Smooth muscle cell (in vitro differentiated cells): ENCODE results near the gene OR13C9. TPM values are rescaled to one million over a fixed set of nuclear protein-coding genes. Genes with fewer than 3 reads are reported as not detected.

Experiments
- DNase-seq: peaks from one replicate; lab custom pipeline; 2025; ENCODE audit not compliant: unreplicated experiment; lab: John Stamatoyannopoulos, UW
- H2AFZ ChIP-seq: fragments of 200-600 bp; sonication (generic); 2 replicates; pipeline ENCODE4 v1.6.0; 2016; ENCODE audit warnings: antibody characterized with exemption, low read depth, mild to moderate bottlenecking
- H3F3A ChIP-seq: fragments of 200-600 bp; sonication (generic); 2 replicates; pipeline ENCODE4 v1.6.0; 2017; ENCODE audit warnings: antibody characterized with exemption, low read depth
- H3K27ac ChIP-seq: fragments of 200-600 bp; sonication (generic); 2 replicates; pipeline ENCODE4 v1.5.1; 2016; ENCODE audit warnings: low read depth, mild to moderate bottlenecking
- H3K27me3 ChIP-seq: fragments of 200-600 bp; sonication (generic); 2 replicates; pipeline ENCODE4 v1.6.1; 2016; ENCODE audit warnings: low read depth, mild to moderate bottlenecking
- H3K36me3 ChIP-seq: fragments of 200-600 bp; sonication (generic); 2 replicates; pipeline ENCODE4 v1.5.1; 2016; ENCODE audit warnings: low read depth
- H3K4me1 ChIP-seq: fragments of 200-600 bp; sonication (generic); 2 replicates; pipeline ENCODE4 v1.5.1; 2016; ENCODE audit warnings: low read depth
- H3K4me2 ChIP-seq: fragments of 200-600 bp; sonication (generic); 2 replicates; pipeline ENCODE4 v1.6.0; 2016; ENCODE audit warnings: mild to moderate bottlenecking
- H3K4me3 ChIP-seq: fragments of 200-600 bp; sonication (generic); 2 replicates; pipeline ENCODE4 v1.5.1; 2016; ENCODE audit warnings: mild to moderate bottlenecking
- H3K79me2 ChIP-seq: fragments of 200-600 bp; sonication (generic); 2 replicates; pipeline ENCODE4 v1.6.0; 2016; ENCODE audit warnings: low read depth, mild to moderate bottlenecking
- H3K9ac ChIP-seq: fragments of 200-600 bp; sonication (generic); 2 replicates; pipeline ENCODE4 v1.6.0; 2016; ENCODE audit warnings: low read depth
- H3K9me3 ChIP-seq: fragments of 200-600 bp; sonication (generic); replicated peaks from 2 replicates; pipeline ENCODE4 v1.5.1; 2016; ENCODE audit warnings: low read depth
- H4K20me1 ChIP-seq: fragments of 200-600 bp; sonication (generic); 2 replicates; pipeline ENCODE4 v1.6.0; 2016; ENCODE audit warnings: low read depth
- whole genome bisulfite sequencing: methylation state at CpG from one replicate; pipeline ENCODE4 v1.1.7; 2016; ENCODE audit warnings: low lambda C conversion rate; 5-methylcytosine and 5-hydroxymethylcytosine counted together
- polyA plus RNA-seq: library from polyadenylated mRNA; unstranded; fragments of >200 nt; fragmentation: Nextera tagmentation; extraction: Ambion mirVana; gene quantifications from 2 replicates; pipeline ENCODE4 v1.2.1, GENCODE V29; 2016
- total RNA-seq: library from RNA; depleted of rRNA; stranded (reverse); fragments of >200 nt; gene quantifications from 2 replicates; pipeline ENCODE4 v1.2.3, GENCODE V29; 2014
- TF ChIP-seq, protein P1 (sequence below): fragments of 200-600 bp; sonication (generic); IDR thresholded peaks from 2 replicates; pipeline ENCODE4 v1.5.1; 2017; ENCODE audit warnings: borderline replicate concordance, mild to moderate bottlenecking, antibody characterized with exemption; ENCODE audit not compliant: insufficient read depth, poor library complexity, severe bottlenecking

The OR13C9 gene
- total and polyA plus RNA-seq, 2 experiments from 2014 or later = not detected

DNA sequence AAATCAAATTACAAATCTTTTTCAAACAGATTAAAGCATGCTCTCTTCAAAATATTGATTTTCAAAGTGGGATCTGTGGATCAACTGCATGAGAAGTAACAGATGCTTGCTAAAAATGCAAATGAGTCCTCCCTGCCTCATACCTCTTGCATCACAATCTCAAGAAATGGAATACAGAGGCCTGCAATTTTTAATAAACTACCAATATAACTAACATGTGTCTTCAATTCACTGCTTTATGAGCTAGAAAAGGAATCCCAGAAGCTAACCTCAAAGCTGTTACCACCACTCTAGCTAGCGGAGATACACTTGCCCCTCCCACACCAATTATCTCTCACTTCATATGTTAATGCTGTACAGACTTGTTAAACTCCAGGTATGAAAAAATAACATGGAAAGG is 28.4 kb downstream of the OR13C9 start:
- no peak overlapping the region for H2AFZ ChIP-seq
- H3K27me3 ChIP-seq = no peaks in the 10 kb centered on the region
- no peaks in the 10 kb centered on the region for H4K20me1 ChIP-seq
- no peak for DNase-seq
- no peaks in the 10 kb centered on the region for H3K36me3 ChIP-seq
- no peak overlapping the region for H3K9ac ChIP-seq
- H3K4me2 ChIP-seq = no peak overlapping the region
- H3K27ac ChIP-seq = no peak overlapping the region
- H3K4me3 ChIP-seq = no peak overlapping the region
- H3K9me3 ChIP-seq = no peaks in the 10 kb centered on the region
- H3K4me1 ChIP-seq = no peaks in the 10 kb centered on the region
- H3F3A ChIP-seq = no peaks in the 10 kb centered on the region
- 73% methylated on average over 1 of the region's 1 CpG for WGBS
- TF ChIP-seq, protein P1, sequence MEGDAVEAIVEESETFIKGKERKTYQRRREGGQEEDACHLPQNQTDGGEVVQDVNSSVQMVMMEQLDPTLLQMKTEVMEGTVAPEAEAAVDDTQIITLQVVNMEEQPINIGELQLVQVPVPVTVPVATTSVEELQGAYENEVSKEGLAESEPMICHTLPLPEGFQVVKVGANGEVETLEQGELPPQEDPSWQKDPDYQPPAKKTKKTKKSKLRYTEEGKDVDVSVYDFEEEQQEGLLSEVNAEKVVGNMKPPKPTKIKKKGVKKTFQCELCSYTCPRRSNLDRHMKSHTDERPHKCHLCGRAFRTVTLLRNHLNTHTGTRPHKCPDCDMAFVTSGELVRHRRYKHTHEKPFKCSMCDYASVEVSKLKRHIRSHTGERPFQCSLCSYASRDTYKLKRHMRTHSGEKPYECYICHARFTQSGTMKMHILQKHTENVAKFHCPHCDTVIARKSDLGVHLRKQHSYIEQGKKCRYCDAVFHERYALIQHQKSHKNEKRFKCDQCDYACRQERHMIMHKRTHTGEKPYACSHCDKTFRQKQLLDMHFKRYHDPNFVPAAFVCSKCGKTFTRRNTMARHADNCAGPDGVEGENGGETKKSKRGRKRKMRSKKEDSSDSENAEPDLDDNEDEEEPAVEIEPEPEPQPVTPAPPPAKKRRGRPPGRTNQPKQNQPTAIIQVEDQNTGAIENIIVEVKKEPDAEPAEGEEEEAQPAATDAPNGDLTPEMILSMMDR = no peak
- H3K79me2 ChIP-seq = no peaks in the 10 kb centered on the region

- no peaks in the 10 kb centered on the region for H3K4me1 ChIP-seq
- no peak overlapping the region for H3K9ac ChIP-seq
- H3K27me3 ChIP-seq = no peaks in the 10 kb centered on the region
- no peaks in the 10 kb centered on the region for H3F3A ChIP-seq
- no peak for DNase-seq
- no peak overlapping the region for H3K4me3 ChIP-seq
- H3K9me3 ChIP-seq = no peaks in the 10 kb centered on the region
- no peaks in the 10 kb centered on the region for H4K20me1 ChIP-seq
- no peaks in the 10 kb centered on the region for H3K36me3 ChIP-seq
- H3K79me2 ChIP-seq = no peaks in the 10 kb centered on the region
- WGBS = 93% methylated on average over 1 of the region's 1 CpG
- H2AFZ ChIP-seq = peak overlapping the region; percentile 47
- H3K27ac ChIP-seq = peak overlapping the region; percentile 2
- TF ChIP-seq, protein P1 = no peak
- no peak overlapping the region for H3K4me2 ChIP-seq
Observed at GRCh38 chr9:104586496-104587180, 31.4 kb downstream of the OR13C9 start.

DNA sequence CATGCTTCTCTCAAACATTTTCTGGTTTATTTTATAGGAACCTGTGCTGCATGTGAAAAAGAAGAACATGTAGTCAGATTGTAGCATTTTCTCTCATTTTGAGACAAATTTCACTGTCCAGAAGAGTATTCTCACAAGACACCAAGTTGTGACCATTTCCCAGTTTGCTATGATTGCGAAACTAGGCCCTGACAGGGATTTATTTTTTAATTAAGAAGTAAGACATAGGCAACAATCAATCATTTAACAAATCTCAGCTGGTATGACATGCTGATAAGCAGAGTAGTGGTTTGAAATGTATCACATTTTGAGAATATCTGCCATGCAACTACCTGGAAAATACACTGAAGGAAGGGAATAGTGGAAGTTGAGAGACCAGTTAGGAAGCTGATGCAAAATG is 37.4 kb downstream of the OR13C9 start:
- Histone ChIP-seq H3K4me2 (no peak overlapping the region), H3K27ac (no peak overlapping the region), H4K20me1 (no peaks in the 10 kb centered on the region), H3K4me1 (no peaks in the 10 kb centered on the region), H3F3A (no peaks in the 10 kb centered on the region), H3K4me3 (no peak overlapping the region), H3K79me2 (no peaks in the 10 kb centered on the region), H3K36me3 (no peaks in the 10 kb centered on the region), H3K9ac (no peak overlapping the region), H3K9me3 (no peaks in the 10 kb centered on the region), H3K27me3 (no peaks in the 10 kb centered on the region), H2AFZ (no peak overlapping the region)
- WGBS = 94% methylated on average over 1 of the region's 1 CpG
- DNase-seq = no peak
- TF ChIP-seq, protein P1 = no peak

DNA sequence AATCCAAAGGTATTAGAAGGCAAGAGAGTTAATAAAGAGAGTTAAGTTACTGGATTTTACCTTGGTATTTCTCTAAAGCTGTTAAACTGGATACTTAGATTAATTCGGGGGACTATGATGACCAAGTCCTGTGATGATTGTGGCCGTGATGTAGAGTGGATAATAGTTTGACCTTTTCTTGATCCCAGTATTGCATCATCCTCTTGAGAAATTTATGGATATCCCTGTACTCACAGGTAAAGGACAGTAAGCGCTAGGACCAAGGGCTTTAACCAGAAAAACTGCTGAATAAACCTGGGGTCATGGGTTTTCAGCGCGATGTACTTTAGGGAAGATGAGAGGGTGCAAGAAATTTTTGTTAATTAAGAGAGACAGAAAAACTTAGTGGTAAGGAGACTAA is 40.7 kb downstream of the OR13C9 start:
- Histone ChIP-seq H3K4me2 (no peak overlapping the region), H3K36me3 (no peaks in the 10 kb centered on the region), H2AFZ (no peak overlapping the region), H3K27me3 (no peaks in the 10 kb centered on the region), H3K9me3 (no peaks in the 10 kb centered on the region), H3K4me1 (no peaks in the 10 kb centered on the region), H3K27ac (no peak overlapping the region), H3K4me3 (no peak overlapping the region), H3K79me2 (no peaks in the 10 kb centered on the region), H3F3A (no peaks in the 10 kb centered on the region), H3K9ac (no peak overlapping the region), H4K20me1 (no peaks in the 10 kb centered on the region)
- WGBS = 84% methylated on average over 5 of the region's 5 CpGs
- DNase-seq = no peak
- TF ChIP-seq, protein P1 = no peak
